ENCODE measurements around the gene SOAT2. TPM values are rescaled to one million over a fixed set of nuclear protein-coding genes. Genes with fewer than 3 reads are reported as not detected.

Gene SOAT2
- total RNA-seq, 1 donor from 2014 or later: 0.98 TPM

GRCh38 chr12:53070877-53071492, 32.3 kb upstream of the SOAT2 start:
- no peak for TF ChIP-seq CTCF (IDR thresholded peaks at IDR 0.05; ENCODE audit: unreplicated experiment)
- peaks cover 23% of the 10 kb centered on the region for H3K4me1 Mint-ChIP-seq (ENCODE audit: low read depth)
- H3K27ac Mint-ChIP-seq: no peak overlapping the region
- H3K4me3 Mint-ChIP-seq (ENCODE audit: low read depth): no peak overlapping the region
- no peaks in the 10 kb centered on the region for H3K27me3 Mint-ChIP-seq
- no peaks in the 10 kb centered on the region for H3K9me3 Mint-ChIP-seq (ENCODE audit: low read depth)
- no peak for DNase-seq (ENCODE audit: low spot score, unreplicated experiment)
- peaks cover 23% of the 10 kb centered on the region for H3K36me3 Mint-ChIP-seq (ENCODE audit: insufficient read depth)

GRCh38 chr12:53071591-53072551, 31.4 kb upstream of the SOAT2 start:
- H3K27ac Mint-ChIP-seq: peak overlapping the region; percentile 87
- peaks cover 28% of the 10 kb centered on the region for H3K4me1 Mint-ChIP-seq (ENCODE audit: low read depth)
- no peak for DNase-seq (ENCODE audit: low spot score, unreplicated experiment)
- no peak for TF ChIP-seq CTCF (IDR thresholded peaks at IDR 0.05; ENCODE audit: unreplicated experiment)
- peaks cover 23% of the 10 kb centered on the region for H3K36me3 Mint-ChIP-seq (ENCODE audit: insufficient read depth)
- peak overlapping the region; percentile 15 for H3K4me3 Mint-ChIP-seq (ENCODE audit: low read depth)
- no peaks in the 10 kb centered on the region for H3K9me3 Mint-ChIP-seq (ENCODE audit: low read depth)
- no peaks in the 10 kb centered on the region for H3K27me3 Mint-ChIP-seq

- H3K9me3 Mint-ChIP-seq (ENCODE audit: low read depth): no peaks in the 10 kb centered on the region
- no peak for TF ChIP-seq CTCF (IDR thresholded peaks at IDR 0.05; ENCODE audit: unreplicated experiment)
- DNase-seq (ENCODE audit: low spot score, unreplicated experiment): no peak
- H3K4me1 Mint-ChIP-seq (ENCODE audit: low read depth): peaks cover 44% of the 10 kb centered on the region
- H3K4me3 Mint-ChIP-seq (ENCODE audit: low read depth): no peak overlapping the region
- no peak overlapping the region for H3K27ac Mint-ChIP-seq
- H3K27me3 Mint-ChIP-seq: no peaks in the 10 kb centered on the region
- H3K36me3 Mint-ChIP-seq (ENCODE audit: insufficient read depth): peaks cover 23% of the 10 kb centered on the region
Measured at GRCh38 chr12:53073881-53074280, 29.4 kb upstream of the SOAT2 start.

- Mint-ChIP-seq H3K27ac (no peak overlapping the region), H3K36me3 (ENCODE audit: insufficient read depth) (peaks cover 22% of the 10 kb centered on the region), H3K9me3 (ENCODE audit: low read depth) (no peaks in the 10 kb centered on the region), H3K4me1 (ENCODE audit: low read depth) (peaks cover 44% of the 10 kb centered on the region), H3K4me3 (ENCODE audit: low read depth) (no peak overlapping the region), H3K27me3 (no peaks in the 10 kb centered on the region)
- DNase-seq (ENCODE audit: low spot score, unreplicated experiment): no peak
- no peak for TF ChIP-seq CTCF (IDR thresholded peaks at IDR 0.05; ENCODE audit: unreplicated experiment)
Measured at GRCh38 chr12:53074283-53074998, 28.8 kb upstream of the SOAT2 start.

- TF ChIP-seq CTCF (IDR thresholded peaks at IDR 0.05; ENCODE audit: unreplicated experiment): no peak
- Mint-ChIP-seq H3K9me3 (ENCODE audit: low read depth) (no peaks in the 10 kb centered on the region), H3K4me3 (ENCODE audit: low read depth) (no peak overlapping the region), H3K27me3 (no peaks in the 10 kb centered on the region), H3K4me1 (ENCODE audit: low read depth) (peaks cover 47% of the 10 kb centered on the region), H3K27ac (no peak overlapping the region), H3K36me3 (ENCODE audit: insufficient read depth) (peaks cover 22% of the 10 kb centered on the region)
- DNase-seq (ENCODE audit: low spot score, unreplicated experiment): no peak
Measured at GRCh38 chr12:53074999-53075370, 28.3 kb upstream of the SOAT2 start.

Data from progenitor cell of endocrine pancreas (in vitro differentiated cells).